SK-N-SH (cell line): Measurements from ENCODE around the gene ARHGEF10L.

Experiments used
- SIN3A ChIP-seq: IDR thresholded peaks from 2 replicates; pipeline ENCODE4 v1.6.1; 2012; ENCODE audit warnings: low read depth, mild to moderate bottlenecking, low read length, moderate library complexity, borderline replicate concordance
- TF ChIP-seq, protein P1 (sequence below): fragments of 200-600 bp; sonication (generic); IDR thresholded peaks from 2 replicates; pipeline ENCODE4 v1.6.1; 2017; ENCODE audit warnings: antibody characterized with exemption, mild to moderate bottlenecking, moderate library complexity

DNA sequence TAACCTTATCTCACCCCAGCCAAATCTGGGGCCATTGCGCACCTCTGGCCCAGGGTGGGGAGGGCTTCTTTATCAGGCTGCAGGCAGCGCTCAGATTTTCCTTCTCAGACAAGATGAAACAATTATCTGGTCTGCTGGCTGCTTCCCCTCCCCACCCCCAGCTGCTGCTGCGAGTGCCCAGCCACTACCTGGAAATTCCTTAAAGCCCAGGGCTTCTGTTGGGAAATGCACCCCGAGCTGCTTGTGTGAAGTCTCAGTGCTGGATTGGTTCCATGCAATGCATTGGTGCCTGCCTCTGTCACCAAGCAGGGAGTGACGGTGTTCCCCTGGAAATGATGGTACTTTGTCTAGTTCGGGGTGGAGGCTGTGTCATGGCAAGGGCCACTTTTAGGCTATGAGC lies 197.1 kb downstream of the ARHGEF10L start:
- no peak for TF ChIP-seq SIN3A
- TF ChIP-seq, protein P1, sequence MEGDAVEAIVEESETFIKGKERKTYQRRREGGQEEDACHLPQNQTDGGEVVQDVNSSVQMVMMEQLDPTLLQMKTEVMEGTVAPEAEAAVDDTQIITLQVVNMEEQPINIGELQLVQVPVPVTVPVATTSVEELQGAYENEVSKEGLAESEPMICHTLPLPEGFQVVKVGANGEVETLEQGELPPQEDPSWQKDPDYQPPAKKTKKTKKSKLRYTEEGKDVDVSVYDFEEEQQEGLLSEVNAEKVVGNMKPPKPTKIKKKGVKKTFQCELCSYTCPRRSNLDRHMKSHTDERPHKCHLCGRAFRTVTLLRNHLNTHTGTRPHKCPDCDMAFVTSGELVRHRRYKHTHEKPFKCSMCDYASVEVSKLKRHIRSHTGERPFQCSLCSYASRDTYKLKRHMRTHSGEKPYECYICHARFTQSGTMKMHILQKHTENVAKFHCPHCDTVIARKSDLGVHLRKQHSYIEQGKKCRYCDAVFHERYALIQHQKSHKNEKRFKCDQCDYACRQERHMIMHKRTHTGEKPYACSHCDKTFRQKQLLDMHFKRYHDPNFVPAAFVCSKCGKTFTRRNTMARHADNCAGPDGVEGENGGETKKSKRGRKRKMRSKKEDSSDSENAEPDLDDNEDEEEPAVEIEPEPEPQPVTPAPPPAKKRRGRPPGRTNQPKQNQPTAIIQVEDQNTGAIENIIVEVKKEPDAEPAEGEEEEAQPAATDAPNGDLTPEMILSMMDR, result no peak
